Cardiac fibroblast (primary cell): ENCODE measurements around the gene SPPL3.

Experiments
- DNase-seq, 2 donors: peaks; one replicate each; pipeline versions ENCODE4 v3.0.0 to v3.0.0-alpha.2; 2010; ENCODE audit warnings: low read depth in 2 of 2
- H3K4me3 ChIP-seq, 2 donors: replicated peaks in 1 of 2; 1 replicate in 1 of 2; 2 replicates in 1 of 2; pipeline ENCODE4 v1.5.1; 2011; ENCODE audit warnings: low read depth in 2 of 2, low read length in 2 of 2, mild to moderate bottlenecking in 2 of 2, moderate library complexity in 1 of 2
- CTCF ChIP-seq: IDR thresholded peaks from one replicate; pipeline ENCODE4 v1.5.1; 2011; ENCODE audit warnings: low read depth, mild to moderate bottlenecking, low read length, inconsistent platforms

Gene SPPL3

GRCh38 chr12:120941412-120941811, 37.3 kb upstream of the SPPL3 start:
- H3K4me3 ChIP-seq, result no peak overlapping the region
- no peak for TF ChIP-seq CTCF
- DNase-seq, result no peak

DNA sequence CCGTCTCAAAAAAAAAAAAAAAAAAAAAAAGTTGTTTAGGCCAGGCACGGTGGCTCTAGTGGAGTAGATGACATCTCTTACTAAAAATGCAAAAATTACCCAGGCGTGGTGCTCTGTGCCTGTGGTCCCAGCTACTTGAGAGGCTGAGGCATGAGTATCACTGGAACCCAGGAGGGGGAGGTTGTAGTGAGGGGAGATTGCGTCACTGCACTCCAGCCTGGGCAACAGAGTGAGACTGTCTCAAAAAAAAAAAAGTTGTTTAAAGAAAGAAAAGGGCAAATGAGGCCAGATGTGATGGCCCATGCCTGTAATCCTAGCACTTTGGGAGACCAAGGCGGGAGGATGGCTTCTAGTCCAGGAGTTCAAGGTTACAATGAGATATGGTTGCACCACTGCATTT, 36.6 kb upstream of the SPPL3 start:
- peak in 1 of 2 donors; percentile 22 for DNase-seq
- TF ChIP-seq CTCF, result no peak

DNA sequence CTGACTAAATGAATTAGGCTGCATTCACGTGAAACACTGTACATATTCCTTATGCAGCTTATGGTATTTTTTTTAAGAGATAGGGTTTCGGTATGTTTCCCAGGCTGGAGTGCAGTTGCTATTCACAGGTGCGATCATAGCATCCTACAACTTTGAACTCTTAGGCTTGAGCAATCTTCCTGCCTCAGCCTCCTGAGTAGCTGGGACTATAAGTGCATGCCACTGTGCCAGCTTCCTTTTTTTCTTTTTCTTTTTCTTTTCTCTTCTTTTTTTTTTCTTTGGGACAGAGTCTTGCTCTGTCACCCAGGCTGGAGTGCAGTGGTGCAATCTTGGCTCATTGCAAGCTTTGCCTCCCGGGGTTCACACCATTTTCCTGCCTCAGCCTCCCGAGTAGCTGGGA, 35.8 kb upstream of the SPPL3 start:
- TF ChIP-seq CTCF, result no peak
- DNase-seq, result no peak
- no peak overlapping the region for H3K4me3 ChIP-seq

More for the DNA sequence above, 36.6 kb upstream of the SPPL3 start:
- no peak overlapping the region for H3K4me3 ChIP-seq

DNA sequence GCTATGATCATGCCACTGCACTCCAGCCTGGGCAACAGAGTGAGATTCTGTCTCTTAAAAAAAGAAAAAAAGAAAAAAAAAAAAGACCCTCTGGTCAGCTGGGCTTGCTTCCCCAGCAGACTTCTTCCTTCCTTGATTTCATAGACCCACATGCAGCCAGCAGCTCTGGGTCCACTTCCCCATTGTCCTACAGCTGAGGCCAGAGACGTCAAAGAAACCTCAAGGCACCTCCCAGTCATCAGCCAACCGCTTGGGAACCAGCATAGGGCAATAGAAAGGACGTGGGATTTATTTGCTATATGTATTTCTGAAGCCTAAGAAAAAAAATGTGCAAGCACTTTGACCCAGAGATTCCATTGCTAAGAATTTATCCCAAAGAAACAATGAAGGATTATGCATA, 35.4 kb upstream of the SPPL3 start:
- H3K4me3 ChIP-seq, result no peak overlapping the region
- DNase-seq, result no peak
- TF ChIP-seq CTCF, result no peak

GRCh38 chr12:120938496-120938895, 34.3 kb upstream of the SPPL3 start:
- TF ChIP-seq CTCF, result no peak
- H3K4me3 ChIP-seq, result no peak overlapping the region
- DNase-seq, result no peak

GRCh38 chr12:120936197-120936596, 32.0 kb upstream of the SPPL3 start:
- no peak overlapping the region for H3K4me3 ChIP-seq
- no peak for TF ChIP-seq CTCF
- DNase-seq, result no peak

GRCh38 chr12:120933786-120934185, 29.6 kb upstream of the SPPL3 start:
- no peak for TF ChIP-seq CTCF
- no peak for DNase-seq
- H3K4me3 ChIP-seq, result no peak overlapping the region
